VCaP (cell line): ENCODE measurements around the gene MYL12A.

Experiments
- H3K27ac ChIP-seq: fragments of 450-650 bp; 2 replicates; pipeline ENCODE4 v1.5.1; 2017
- TF ChIP-seq, protein P1 (sequence below): fragments of 450-650 bp; conservative IDR thresholded peaks from 2 replicates; pipeline ENCODE4 v1.5.1; 2017; ENCODE audit warnings: mild to moderate bottlenecking, moderate library complexity

The MYL12A gene

DNA sequence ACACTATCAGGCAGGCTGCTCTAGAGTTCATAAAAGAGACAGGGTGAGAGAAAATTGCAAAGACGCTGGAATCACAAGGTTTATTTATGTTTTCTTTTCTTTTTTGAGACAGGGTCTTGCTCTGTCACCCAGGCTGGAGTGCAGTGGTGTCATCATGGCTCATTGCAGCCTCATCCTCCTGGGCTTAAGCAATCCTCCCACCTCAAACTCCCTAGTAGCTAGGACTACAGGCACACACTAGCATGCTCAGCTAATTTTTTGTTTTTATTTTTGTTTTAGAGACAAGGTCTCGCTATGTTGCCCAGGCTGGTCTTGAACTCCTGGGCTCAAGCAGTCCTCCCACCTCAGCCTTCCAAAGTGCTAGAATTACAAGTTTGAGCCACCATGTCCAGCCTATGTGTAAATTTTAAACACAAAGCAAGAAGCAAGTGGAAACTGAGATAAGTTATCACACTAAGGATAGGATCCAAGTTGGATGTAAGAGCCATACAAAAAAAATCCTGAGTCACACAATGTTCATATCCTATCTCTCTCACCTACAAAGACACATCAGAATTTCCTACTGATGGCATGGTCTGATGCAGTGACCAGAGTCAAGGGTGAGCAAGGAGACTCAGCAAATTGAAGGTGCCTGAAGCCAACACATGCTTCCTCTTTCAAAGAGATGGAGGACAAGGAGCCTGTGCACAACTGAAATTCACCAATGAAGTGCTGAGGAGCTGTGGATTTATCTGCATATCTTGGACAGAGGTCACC lies 45.8 kb downstream of the MYL12A start:
- TF ChIP-seq, protein P1, sequence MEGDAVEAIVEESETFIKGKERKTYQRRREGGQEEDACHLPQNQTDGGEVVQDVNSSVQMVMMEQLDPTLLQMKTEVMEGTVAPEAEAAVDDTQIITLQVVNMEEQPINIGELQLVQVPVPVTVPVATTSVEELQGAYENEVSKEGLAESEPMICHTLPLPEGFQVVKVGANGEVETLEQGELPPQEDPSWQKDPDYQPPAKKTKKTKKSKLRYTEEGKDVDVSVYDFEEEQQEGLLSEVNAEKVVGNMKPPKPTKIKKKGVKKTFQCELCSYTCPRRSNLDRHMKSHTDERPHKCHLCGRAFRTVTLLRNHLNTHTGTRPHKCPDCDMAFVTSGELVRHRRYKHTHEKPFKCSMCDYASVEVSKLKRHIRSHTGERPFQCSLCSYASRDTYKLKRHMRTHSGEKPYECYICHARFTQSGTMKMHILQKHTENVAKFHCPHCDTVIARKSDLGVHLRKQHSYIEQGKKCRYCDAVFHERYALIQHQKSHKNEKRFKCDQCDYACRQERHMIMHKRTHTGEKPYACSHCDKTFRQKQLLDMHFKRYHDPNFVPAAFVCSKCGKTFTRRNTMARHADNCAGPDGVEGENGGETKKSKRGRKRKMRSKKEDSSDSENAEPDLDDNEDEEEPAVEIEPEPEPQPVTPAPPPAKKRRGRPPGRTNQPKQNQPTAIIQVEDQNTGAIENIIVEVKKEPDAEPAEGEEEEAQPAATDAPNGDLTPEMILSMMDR: no peak
- no peak overlapping the region for H3K27ac ChIP-seq

DNA sequence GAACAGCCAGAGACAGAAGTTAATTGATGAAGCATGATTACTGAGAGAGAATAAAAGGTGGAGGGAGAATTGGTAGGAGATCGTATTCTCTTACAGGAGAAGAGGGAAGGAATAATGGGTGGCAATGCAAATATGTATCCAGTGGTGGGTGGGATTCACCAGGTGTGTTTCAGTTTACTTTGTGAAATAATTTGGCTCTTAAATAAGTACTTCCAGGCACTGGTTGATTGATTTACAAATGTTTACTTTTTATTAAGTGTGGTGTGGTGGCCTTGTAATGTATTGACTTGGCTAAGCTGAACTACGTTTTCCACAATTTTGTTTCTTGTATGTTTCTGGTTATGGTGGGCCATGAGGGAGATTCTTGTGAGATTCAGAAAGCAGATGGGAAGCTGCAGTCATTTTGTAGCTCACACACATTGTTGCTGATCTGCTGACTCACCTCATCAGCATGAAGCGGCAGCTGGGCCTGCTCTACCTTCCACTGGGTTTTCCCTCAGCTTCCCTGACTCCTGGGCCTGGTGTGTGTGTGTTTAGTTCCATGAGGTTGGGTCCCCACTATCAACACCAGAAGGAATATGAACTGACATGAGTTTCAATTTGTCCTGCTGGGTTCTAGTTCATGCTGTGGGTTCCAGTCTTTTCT lies 47.0 kb downstream of the MYL12A start:
- TF ChIP-seq, protein P1: no peak
- no peak overlapping the region for H3K27ac ChIP-seq

DNA sequence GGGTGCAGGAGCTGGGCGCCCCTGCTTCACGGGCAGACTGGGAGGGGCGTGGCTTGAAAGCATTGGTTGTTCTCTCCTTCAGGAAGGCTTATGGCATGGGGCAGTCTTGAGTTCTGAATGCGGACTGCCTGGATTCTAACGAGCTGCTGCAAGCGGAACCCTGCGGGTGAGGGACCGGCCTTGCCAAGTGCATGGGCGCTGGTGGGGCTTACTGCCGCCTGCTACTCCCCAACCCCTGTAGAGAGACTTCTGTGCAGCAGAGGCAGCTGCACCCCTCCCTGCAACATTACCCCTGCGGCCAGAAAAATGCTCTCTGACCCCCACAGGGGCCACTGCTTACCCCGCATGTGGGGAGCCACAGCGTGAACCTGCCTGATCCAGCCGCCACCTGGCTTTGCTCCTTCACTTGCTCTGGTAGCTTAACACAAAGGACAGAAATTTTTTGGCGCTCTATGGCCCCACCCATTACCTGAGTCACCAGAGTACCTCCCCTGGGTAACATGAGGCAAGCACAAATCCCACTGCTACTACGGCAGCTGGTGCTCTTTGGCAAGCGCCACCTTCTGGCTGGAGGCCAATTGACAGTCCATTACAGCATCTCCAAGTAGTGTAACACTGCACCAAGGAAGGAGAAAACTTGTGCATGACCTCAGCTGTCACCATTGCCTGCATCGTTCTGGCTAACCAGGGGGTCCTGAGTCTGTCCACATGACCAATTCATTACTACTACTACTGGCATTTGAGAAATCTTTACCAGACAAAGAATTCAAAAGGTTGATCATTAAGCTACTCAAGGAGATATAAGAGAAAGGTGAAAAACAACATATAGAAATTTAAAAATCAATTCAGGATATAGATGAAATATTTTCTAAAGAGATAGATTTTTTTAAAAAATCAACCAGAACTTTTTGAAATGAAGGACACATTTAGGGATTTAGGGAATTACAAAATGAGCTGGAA lies 49.7 kb downstream of the MYL12A start:
- TF ChIP-seq, protein P1: no peak; the same call in 1 of the 2 replicates
- no peak overlapping the region for H3K27ac ChIP-seq

DNA sequence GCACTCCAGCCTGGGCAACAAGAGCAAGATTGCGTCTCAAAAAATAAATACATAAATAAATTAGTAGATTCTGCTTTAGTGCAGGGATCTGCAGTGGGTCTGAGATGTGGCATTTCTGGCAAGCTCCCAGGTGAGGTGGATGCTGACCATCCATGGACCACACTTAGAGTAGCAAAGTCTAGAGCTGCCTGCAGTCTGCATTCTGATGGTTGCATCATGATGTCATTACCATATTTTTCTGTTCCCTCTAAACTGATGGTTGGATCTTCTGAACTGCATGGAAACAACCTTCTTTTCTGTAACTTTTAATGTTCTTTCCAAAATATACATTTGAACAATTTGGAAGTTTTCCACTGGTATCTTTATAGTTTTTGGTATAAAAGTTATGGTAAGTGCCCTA lies 57.2 kb downstream of the MYL12A start:
- no peak overlapping the region for H3K27ac ChIP-seq

DNA sequence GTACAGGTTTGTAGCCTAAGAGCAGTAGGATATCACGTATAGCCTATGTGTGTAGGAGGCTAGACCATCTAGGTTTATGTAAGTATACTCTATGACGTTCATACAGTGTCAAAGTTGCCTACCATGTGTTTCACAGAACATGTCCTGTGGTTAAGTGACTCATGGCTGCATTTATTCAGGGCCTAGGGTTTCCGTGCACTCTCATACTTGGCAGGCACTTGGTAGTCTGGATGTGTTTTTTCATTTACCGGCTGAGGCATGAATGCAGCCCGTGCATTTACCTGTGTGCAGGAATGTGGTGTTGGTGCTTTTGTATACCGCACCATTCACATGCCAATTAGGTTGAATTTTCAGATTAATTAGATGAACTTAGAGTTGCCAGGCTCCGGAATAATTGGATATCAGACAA lies 57.8 kb downstream of the MYL12A start:
- TF ChIP-seq, protein P1: no peak
- H3K27ac ChIP-seq: no peak overlapping the region

More for the DNA sequence above, 57.2 kb downstream of the MYL12A start:
- TF ChIP-seq, protein P1: no peak
